Choroid plexus epithelial cell (primary cell): ENCODE measurements around the gene MARCHF3.

Experiments
- DNase-seq: peaks from one replicate; pipeline ENCODE4 v3.0.0-alpha.2; 2010; ENCODE audit warnings: low read depth
- H3K4me3 ChIP-seq: 2 replicates; pipeline ENCODE4 v1.5.1; 2011; ENCODE audit warnings: low read depth, mild to moderate bottlenecking, control low read depth, low read length, moderate library complexity
- CTCF ChIP-seq: conservative IDR thresholded peaks from 2 replicates; pipeline ENCODE4 v1.5.1; 2011; ENCODE audit warnings: low read depth, mild to moderate bottlenecking, control low read depth, inconsistent platforms, low read length, moderate library complexity

The MARCHF3 gene

GRCh38 chr5:126959188-126959587 is 71.2 kb downstream of the MARCHF3 start:
- DNase-seq, result no peak
- TF ChIP-seq CTCF, result no peak
- H3K4me3 ChIP-seq, result no peak overlapping the region

GRCh38 chr5:126956991-126957390 is 73.4 kb downstream of the MARCHF3 start:
- no peak for TF ChIP-seq CTCF
- DNase-seq, result no peak
- no peak overlapping the region for H3K4me3 ChIP-seq

GRCh38 chr5:126954981-126955380 is 75.4 kb downstream of the MARCHF3 start:
- H3K4me3 ChIP-seq, result no peak overlapping the region
- no peak for DNase-seq
- no peak for TF ChIP-seq CTCF

GRCh38 chr5:126953640-126954039 is 76.7 kb downstream of the MARCHF3 start:
- H3K4me3 ChIP-seq, result no peak overlapping the region
- no peak for DNase-seq
- no peak for TF ChIP-seq CTCF

- DNase-seq, result no peak
- TF ChIP-seq CTCF, result no peak
- no peak overlapping the region for H3K4me3 ChIP-seq
Measured at GRCh38 chr5:126949475-126949874, 80.9 kb downstream of the MARCHF3 start.

GRCh38 chr5:126948453-126948852 is 81.9 kb downstream of the MARCHF3 start:
- no peak for TF ChIP-seq CTCF
- DNase-seq, result no peak
- no peak overlapping the region for H3K4me3 ChIP-seq

GRCh38 chr5:126948011-126948355 is 82.4 kb downstream of the MARCHF3 start:
- no peak for TF ChIP-seq CTCF
- no peak overlapping the region for H3K4me3 ChIP-seq
- no peak for DNase-seq
